ENCODE results near the gene ANKRD16.
A peak's percentile ranks its signal among the peaks of the same experiment; 100 is the strongest.

ANKRD16 gene

DNA sequence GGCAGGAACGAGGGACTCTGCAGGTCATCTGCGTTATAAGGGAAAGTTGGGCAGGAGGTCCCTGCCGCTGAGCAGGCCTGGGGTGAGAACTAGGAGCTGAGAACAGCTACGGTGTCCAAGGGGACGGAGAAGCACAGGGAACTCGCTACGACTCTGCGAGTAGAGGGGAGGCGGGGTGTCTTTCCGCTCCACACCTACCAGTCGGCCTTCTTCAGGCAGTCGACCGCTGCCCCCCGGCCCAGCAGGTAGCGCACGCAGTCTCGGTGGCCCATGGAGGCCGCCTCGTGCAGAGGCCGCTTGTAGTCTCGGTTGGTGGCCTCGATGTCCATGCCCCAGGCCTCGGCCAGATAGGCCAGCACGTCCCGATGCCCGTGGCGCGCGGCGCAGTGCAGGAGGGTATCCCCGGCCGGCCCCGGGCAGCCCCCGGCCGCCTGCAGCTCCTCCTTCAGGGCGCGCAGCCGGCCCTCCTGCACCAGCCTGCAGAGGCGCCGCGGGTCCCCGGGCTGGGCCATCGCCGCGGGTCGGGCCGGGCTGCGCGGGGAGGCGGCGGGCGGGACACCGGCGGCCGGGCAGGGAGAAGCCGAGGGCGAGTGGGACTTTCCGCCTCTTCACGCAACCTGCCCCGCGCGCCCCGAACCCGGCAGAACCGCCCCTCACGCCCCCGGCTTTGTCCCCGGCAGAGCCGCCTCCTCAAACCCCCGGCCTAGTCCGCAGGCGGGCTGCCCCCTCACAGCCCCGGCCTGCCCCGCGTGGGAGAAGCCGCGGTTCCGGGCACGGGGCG lies 660 bp downstream of the ANKRD16 start:
- Histone ChIP-seq H3K36me3 (ENCODE audit: control insufficient read depth, insufficient read depth, low read length) (no peaks in the 10 kb centered on the region), H3K79me2 (peaks cover 6% of the 10 kb centered on the region), H3K4me1 (peaks cover 4% of the 10 kb centered on the region), H3K4me2 (ENCODE audit: low read length) (peak overlapping the region; percentile 92), H3K27ac (peak overlapping the region; percentile 20), H3K27me3 (ENCODE audit: control insufficient read depth, insufficient read depth, low read length) (no peaks in the 10 kb centered on the region), H3K4me3 (ENCODE audit: low read depth, low read length) (peak overlapping the region; percentile 61), H3K9me3 (ENCODE audit: control insufficient read depth, low read length) (no peaks in the 10 kb centered on the region), H3K9ac (peak overlapping the region; percentile 34), H2AFZ (peak overlapping the region; percentile 88)
- TF ChIP-seq, protein P1, sequence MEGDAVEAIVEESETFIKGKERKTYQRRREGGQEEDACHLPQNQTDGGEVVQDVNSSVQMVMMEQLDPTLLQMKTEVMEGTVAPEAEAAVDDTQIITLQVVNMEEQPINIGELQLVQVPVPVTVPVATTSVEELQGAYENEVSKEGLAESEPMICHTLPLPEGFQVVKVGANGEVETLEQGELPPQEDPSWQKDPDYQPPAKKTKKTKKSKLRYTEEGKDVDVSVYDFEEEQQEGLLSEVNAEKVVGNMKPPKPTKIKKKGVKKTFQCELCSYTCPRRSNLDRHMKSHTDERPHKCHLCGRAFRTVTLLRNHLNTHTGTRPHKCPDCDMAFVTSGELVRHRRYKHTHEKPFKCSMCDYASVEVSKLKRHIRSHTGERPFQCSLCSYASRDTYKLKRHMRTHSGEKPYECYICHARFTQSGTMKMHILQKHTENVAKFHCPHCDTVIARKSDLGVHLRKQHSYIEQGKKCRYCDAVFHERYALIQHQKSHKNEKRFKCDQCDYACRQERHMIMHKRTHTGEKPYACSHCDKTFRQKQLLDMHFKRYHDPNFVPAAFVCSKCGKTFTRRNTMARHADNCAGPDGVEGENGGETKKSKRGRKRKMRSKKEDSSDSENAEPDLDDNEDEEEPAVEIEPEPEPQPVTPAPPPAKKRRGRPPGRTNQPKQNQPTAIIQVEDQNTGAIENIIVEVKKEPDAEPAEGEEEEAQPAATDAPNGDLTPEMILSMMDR (IDR thresholded peaks at IDR 0.05) = no peak

DNA sequence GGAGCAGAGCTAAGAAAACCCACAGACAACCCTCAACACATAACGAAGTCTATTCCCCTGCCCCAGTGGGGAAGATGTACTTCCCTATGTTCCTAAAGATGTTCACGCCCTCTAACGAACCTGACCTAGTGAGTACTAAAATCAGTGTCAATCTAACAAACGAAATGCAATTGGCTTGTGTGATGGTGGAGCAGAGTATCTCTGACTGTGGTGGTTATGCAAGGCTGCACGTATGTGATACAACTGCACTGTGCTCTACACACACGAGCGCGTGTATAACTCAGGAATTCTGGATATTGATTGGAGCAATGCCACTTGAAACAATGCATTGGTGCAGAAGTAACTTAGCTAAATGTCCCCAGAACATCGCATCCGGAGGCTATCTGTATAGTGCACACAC lies 1.3 kb downstream of the ANKRD16 start:
- Histone ChIP-seq H3K4me2 (ENCODE audit: low read length) (peak overlapping the region; percentile 92), H3K4me3 (ENCODE audit: low read depth, low read length) (peak overlapping the region; percentile 61), H3K4me1 (peaks cover 4% of the 10 kb centered on the region), H3K9me3 (ENCODE audit: control insufficient read depth, low read length) (no peaks in the 10 kb centered on the region), H3K36me3 (ENCODE audit: control insufficient read depth, insufficient read depth, low read length) (no peaks in the 10 kb centered on the region), H3K27me3 (ENCODE audit: control insufficient read depth, insufficient read depth, low read length) (no peaks in the 10 kb centered on the region), H3K79me2 (peaks cover 6% of the 10 kb centered on the region), H2AFZ (peak overlapping the region; percentile 85), H3K9ac (no peak overlapping the region), H3K27ac (no peak overlapping the region)
- TF ChIP-seq, protein P1 (IDR thresholded peaks at IDR 0.05) = no peak

DNA sequence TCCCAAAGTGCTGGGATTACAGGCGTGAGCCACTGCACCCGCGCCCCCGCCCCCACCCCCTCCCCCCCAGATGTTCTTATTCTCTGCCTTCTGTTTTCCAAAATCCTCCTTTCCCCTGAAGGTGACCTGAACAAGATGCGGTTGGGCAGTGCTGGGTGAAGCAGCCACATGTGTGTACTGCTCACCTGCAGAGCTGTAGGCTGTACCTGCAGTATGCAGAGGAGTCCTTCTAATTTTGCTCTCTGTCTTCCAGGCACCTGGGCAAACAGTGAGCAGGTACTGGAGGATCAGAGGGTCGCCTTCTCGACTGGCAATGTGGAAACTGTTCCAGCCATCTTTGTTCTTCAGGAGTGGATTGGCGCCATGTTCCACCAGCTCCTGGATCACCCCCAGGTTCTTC lies 2.1 kb downstream of the ANKRD16 start:
- H3K4me3 ChIP-seq (ENCODE audit: low read depth, low read length) = no peak overlapping the region
- peaks cover 4% of the 10 kb centered on the region for H3K4me1 ChIP-seq

DNA sequence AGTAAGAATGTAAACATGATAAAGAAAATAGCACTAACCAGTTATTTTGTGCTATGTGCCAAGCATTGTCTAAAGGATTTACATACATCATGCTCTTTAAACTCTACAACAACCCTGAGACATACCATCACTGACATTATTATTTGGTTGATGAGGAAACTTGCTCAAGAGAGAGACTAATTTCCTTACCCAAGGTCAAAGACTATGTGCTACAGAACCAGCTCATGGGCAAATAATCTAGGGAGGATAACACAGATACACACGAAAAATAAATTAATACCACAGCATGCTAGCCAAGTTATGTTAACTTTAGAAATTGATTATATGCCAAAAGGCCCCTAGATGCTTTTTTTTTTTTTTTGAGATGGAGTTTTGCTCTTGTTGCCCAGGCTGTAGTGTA lies 2.7 kb downstream of the ANKRD16 start:
- Histone ChIP-seq H3K4me3 (ENCODE audit: low read depth, low read length) (no peak overlapping the region), H3K27ac (no peak overlapping the region), H3K9ac (no peak overlapping the region), H2AFZ (no peak overlapping the region), H3K4me2 (ENCODE audit: low read length) (no peak overlapping the region), H3K27me3 (ENCODE audit: control insufficient read depth, insufficient read depth, low read length) (no peaks in the 10 kb centered on the region), H3K36me3 (ENCODE audit: control insufficient read depth, insufficient read depth, low read length) (no peaks in the 10 kb centered on the region), H3K9me3 (ENCODE audit: control insufficient read depth, low read length) (no peaks in the 10 kb centered on the region), H3K4me1 (peaks cover 4% of the 10 kb centered on the region), H3K79me2 (peaks cover 6% of the 10 kb centered on the region)
- TF ChIP-seq, protein P1 (IDR thresholded peaks at IDR 0.05) = no peak

More for the DNA sequence above, 2.1 kb downstream of the ANKRD16 start:
- TF ChIP-seq, protein P1 (IDR thresholded peaks at IDR 0.05) = no peak
- Histone ChIP-seq H3K9me3 (ENCODE audit: control insufficient read depth, low read length) (no peaks in the 10 kb centered on the region), H2AFZ (no peak overlapping the region), H3K27me3 (ENCODE audit: control insufficient read depth, insufficient read depth, low read length) (no peaks in the 10 kb centered on the region), H3K4me2 (ENCODE audit: low read length) (no peak overlapping the region), H3K79me2 (peaks cover 6% of the 10 kb centered on the region), H3K27ac (no peak overlapping the region), H3K36me3 (ENCODE audit: control insufficient read depth, insufficient read depth, low read length) (no peaks in the 10 kb centered on the region), H3K9ac (no peak overlapping the region)

DNA sequence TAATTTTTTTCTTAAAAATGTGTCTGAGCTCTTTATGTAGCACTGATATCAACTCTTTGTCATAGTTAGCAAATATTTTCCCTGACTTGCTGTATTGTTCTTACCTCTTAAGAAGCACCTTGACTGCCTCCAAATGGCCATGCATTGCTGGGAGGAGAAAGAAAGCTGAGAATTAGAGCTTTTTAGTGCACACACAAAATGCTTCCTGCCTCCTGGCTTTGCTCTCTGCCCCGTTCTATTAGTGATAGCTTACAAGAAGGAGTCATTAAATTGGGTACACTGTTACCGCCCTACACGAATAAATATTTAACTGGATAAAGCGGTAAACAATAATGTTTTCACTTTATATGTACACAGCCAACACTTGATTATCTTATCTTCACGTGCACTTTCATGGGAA lies 4.1 kb downstream of the ANKRD16 start:
- Histone ChIP-seq H3K27ac (no peak overlapping the region), H3K9ac (no peak overlapping the region), H3K36me3 (ENCODE audit: control insufficient read depth, insufficient read depth, low read length) (no peaks in the 10 kb centered on the region), H2AFZ (no peak overlapping the region), H3K27me3 (ENCODE audit: control insufficient read depth, insufficient read depth, low read length) (no peaks in the 10 kb centered on the region), H3K4me2 (ENCODE audit: low read length) (no peak overlapping the region), H3K4me1 (no peaks in the 10 kb centered on the region), H3K4me3 (ENCODE audit: low read depth, low read length) (no peak overlapping the region), H3K79me2 (peaks cover under 1% of the 10 kb centered on the region), H3K9me3 (ENCODE audit: control insufficient read depth, low read length) (no peaks in the 10 kb centered on the region)
- TF ChIP-seq, protein P1 (IDR thresholded peaks at IDR 0.05) = no peak

Data from parathyroid adenoma (tissue), 2 donors.